ENCODE measurements around the gene CEP20.

CEP20 gene

GRCh38 chr16:15816228-15816627 is 72.2 kb downstream of the CEP20 start:
- H3K27me3 ChIP-seq (replicated peaks; ENCODE audit: insufficient read depth, low read length), result no peaks in the 10 kb centered on the region; the same call in 1 of the 2 replicates
- no peaks in the 10 kb centered on the region for H4K20me1 ChIP-seq (ENCODE audit: insufficient read depth, low read length)
- H3K4me2 ChIP-seq (ENCODE audit: low read depth, low read length), result no peak overlapping the region
- H3K4me3 ChIP-seq (ENCODE audit: low read length), result no peak overlapping the region
- no peaks in the 10 kb centered on the region for H3K9me2 ChIP-seq (replicated peaks; ENCODE audit: insufficient read depth, low read length)
- H2AFZ ChIP-seq (ENCODE audit: low read length), result no peak overlapping the region
- no peak for DNase-seq
- H3F3A ChIP-seq (ENCODE audit: insufficient read depth, low read length), result no peaks in the 10 kb centered on the region; the same call in 1 of the 2 replicates
- no peaks in the 10 kb centered on the region for H3K79me2 ChIP-seq (ENCODE audit: low read length)
- no peaks in the 10 kb centered on the region for H3K36me3 ChIP-seq (replicated peaks; ENCODE audit: insufficient read depth, low read length)
- TF ChIP-seq EZH2phosphoT487 (IDR thresholded peaks at IDR 0.05; ENCODE audit: low read length) (no peak), EZH2 (optimal IDR thresholded peaks at IDR 0.05; ENCODE audit: low read depth, low read length) (no peak), CTCF (IDR thresholded peaks at IDR 0.05; ENCODE audit: low read length) (no peak)
- H3K9ac ChIP-seq (ENCODE audit: low read length), result no peak overlapping the region
- H3K27ac ChIP-seq (ENCODE audit: low read length), result no peak overlapping the region
- H3K9me3 ChIP-seq (replicated peaks; ENCODE audit: insufficient read depth, low read length), result no peaks in the 10 kb centered on the region
- no peaks in the 10 kb centered on the region for H3K4me1 ChIP-seq (ENCODE audit: low read length)

All from MM.1S (cell line).